ENCODE data around the gene EPN2.

Gene EPN2

GRCh38 chr17:19294443-19294842 lies 57.3 kb downstream of the EPN2 start:
- no peak for DNase-seq (ENCODE audit: low read depth)

DNA sequence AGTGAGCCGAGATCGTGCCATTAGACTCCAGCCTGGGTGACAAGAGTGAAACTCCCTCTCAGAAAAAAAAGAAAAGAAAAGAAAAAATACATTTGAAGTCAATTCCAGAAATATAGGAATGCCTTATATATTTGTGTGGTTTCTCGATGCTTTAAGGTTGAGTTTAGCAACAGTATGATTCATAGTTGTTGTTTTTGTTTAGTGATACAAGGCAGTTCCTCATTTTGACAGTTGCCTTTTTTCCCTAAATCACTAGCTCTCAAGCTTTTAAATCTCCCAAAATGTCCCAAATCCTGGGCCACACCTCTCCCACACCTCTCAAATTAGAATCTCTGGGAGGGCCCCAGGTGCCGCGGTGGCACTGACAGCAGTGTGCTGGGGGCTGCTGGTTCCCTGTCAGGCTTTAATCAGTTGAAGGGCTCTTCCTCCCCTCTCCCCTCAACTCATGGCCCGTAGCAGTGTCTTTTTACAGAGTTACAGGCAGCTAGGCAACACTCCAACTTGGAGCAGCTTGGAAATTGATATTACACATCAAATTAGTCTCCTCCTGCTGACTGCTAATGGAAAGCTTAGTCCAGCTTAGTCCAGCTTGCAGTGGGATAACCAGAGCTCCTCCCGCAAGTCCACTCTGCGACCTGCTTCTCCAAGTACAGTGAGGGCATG lies 58.4 kb downstream of the EPN2 start:
- no peak for DNase-seq (ENCODE audit: low read depth)

DNA sequence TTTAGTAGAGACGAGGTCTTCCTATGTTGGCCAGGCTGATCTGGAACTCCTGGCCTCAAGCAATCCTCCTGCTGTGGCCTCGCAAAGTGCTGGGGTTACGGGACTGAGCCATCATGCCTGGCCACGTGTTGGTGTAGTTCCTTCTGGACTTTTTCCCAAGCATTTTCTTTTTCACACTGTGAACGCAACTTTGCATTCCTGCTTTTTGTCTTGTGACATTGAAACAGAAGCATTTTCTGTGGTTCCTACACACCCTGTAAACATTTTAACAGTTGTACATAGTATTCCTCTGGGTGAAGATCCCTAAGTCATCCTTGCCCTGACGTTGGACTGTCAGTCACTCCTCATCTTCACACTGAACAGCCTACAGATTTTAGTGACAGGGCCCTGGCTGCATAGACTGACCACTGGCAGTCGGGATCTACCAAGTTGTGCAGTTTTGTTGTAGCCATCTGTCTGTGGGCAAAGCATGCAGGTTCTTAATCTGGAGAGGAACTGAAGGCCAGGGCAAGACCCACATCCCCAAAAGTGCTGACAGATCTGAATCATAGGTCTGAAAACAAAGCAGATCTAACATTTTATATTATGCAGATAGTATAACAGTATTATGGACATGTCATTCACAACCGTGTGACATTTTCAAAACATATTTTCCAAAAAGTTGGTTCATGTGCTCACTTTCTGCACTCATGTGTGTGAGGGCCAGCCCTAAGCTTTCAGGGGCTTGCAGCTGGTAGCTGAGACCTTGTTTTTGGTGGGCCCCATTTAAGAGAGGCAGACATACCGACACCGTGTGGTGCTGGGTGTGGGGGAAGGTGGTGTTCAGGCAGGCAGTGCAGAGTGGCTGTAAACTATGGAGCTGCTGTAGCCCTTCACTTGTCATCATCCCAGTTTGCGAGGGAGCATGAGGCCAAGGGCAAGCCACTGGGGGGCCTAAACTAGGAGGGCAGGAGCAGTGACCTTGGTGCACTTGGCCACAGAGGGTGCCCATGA lies 59.9 kb downstream of the EPN2 start:
- no peak for DNase-seq (ENCODE audit: low read depth)

GRCh38 chr17:19298569-19299213 lies 61.5 kb downstream of the EPN2 start:
- DNase-seq (ENCODE audit: low read depth), result no peak

DNA sequence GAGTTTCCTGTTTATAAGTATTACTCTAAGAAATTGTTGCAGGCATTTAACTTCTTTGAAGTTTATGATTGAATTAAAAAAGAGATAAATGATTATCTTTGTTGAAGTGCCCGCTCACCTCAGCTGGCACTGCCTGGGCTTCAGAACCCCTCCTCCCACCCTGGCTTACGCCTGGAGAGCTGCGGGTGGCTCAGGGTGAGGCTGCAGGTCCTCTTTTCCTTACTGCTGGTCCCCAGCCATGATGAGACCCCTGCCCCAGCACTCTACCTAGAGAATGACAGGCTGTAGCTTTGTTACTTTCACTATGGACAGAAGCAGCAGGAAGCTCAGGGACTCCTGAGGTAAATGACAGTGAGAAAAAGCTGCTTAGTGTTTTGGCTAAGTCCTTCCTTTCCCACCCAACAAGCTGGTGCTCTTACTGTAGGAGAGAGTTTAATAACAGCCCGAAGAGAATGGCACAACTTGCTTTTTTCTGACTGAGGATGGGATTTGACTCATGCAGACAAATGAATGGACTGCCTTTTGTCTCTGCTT lies 62.1 kb downstream of the EPN2 start:
- DNase-seq (ENCODE audit: low read depth), result no peak

- DNase-seq (ENCODE audit: low read depth), result no peak
Measured at GRCh38 chr17:19299866-19300265, 62.7 kb downstream of the EPN2 start.

GRCh38 chr17:19301274-19301951 lies 64.2 kb downstream of the EPN2 start:
- DNase-seq (ENCODE audit: low read depth), result no peak

DNA sequence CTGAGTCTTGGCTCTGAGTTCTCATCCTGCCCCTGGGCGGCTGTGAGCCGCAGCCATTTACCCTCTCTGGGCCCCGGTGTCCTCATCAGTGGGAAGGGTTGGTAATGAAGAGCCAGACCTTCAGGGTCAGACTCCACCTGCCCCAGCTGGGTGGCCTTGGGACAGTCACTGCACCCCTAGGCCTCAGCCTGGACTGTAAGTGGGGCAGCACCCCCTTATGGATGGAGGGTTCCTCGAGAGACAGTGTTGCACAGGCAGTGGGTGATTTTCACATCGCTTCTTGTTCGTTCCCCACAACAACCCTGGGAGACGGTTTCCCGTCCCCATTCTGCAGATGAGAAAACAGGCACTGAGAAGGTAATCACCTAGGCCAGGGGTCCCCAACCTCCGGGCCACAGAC lies 64.8 kb downstream of the EPN2 start:
- DNase-seq (ENCODE audit: low read depth), result no peak

DNA sequence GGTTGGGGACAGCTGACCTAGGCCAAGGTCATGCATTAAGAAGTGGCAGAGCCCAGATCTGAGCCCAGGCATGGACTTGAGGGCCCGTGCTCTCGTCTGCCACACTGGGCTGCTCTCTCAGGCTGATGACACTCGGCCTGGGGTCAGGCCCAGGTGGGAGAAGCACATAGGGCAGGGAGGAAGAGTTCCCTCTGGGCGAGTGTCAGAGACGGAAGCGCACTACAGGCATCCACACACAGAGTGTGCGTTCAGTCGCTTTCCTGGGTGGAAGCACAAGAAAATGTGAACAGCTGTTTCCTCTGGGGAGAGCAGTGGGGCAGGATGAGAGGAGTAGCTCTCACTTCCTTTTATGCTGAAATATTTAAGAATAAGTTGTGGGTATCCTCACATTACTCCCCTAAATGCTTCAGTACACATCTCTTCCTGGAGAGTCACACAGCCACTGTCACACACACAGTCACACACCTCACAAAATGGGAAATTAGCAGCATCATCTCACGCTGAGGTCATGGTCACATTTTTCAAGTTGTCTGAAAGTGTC lies 65.7 kb downstream of the EPN2 start:
- DNase-seq (ENCODE audit: low read depth), result no peak

GRCh38 chr17:19303367-19303776 lies 66.2 kb downstream of the EPN2 start:
- DNase-seq (ENCODE audit: low read depth), result no peak

GRCh38 chr17:19304209-19304608 lies 67.0 kb downstream of the EPN2 start:
- no peak for DNase-seq (ENCODE audit: low read depth)

- DNase-seq (ENCODE audit: low read depth), result no peak
Measured at GRCh38 chr17:19304751-19305150, 67.6 kb downstream of the EPN2 start.

- no peak for DNase-seq (ENCODE audit: low read depth)
Measured at GRCh38 chr17:19305256-19305655, 68.1 kb downstream of the EPN2 start.

DNA sequence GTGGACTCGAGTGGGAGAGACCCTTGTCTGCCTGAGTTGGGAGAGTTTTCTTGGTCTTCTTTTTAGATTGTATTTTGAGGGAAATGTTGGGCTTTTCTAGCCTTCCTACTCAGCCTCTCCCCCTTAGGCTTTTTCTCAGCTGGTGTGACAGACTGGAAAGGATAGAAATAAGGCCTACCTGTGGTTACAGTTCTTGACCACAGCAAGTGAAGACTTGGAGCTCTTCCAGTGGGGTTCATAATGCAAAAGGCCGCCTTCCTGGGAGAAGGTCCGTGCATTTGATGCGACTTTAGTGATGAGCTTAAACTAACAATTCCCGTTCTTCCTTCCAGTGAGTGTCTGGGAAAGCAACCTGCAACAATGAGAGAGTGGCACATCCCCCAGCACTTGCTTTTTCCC lies 68.6 kb downstream of the EPN2 start:
- DNase-seq (ENCODE audit: low read depth), result no peak

DNA sequence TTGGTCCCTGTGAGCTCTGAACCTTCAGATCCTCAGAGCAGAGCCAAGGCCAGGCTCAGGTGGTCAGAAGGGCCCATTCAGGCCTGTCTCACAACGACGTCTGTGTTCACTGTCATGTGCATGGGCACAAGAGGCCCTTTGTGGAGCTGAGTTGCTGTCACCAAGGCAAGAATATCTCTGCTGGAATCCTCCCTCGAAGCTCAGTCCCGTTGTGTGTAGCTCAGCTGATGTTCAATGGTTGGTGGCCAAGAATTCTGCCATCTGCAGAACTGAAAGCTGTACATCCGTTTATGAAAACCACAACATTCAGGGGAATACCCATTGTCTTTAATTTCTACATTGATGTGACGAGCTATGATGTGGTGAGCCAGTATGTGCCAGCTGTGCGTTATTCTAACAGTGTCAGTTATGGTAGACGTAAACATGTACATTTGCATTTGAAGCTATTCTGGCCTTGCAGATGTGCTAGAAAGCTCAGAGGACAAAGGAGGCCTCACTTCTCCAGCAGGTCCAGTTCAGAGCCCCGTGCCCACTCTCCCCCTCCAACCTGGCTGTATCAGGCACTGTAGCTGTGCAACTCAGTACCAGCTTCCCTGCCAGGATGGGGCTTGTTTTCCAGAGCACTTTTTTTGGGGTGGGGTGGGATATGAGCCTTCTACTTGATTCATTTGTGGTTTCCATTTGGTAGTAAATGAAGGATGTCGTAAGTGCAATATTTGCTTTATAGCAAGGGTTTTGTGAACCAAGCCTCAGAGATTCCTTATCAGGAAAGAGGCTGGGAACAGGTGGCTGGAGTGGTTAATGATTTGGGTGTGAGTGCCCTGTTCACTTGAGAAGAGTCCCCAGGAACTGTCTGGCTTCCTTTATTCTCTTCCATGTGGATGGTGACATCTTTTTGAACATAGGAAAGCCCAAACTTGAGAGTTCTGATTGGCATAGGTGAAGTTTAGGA lies 69.3 kb downstream of the EPN2 start:
- DNase-seq (ENCODE audit: low read depth), result no peak

GRCh38 chr17:19307521-19307920 lies 70.4 kb downstream of the EPN2 start:
- no peak for DNase-seq (ENCODE audit: low read depth)

GRCh38 chr17:19308398-19308797 lies 71.2 kb downstream of the EPN2 start:
- no peak for DNase-seq (ENCODE audit: low read depth)

DNA sequence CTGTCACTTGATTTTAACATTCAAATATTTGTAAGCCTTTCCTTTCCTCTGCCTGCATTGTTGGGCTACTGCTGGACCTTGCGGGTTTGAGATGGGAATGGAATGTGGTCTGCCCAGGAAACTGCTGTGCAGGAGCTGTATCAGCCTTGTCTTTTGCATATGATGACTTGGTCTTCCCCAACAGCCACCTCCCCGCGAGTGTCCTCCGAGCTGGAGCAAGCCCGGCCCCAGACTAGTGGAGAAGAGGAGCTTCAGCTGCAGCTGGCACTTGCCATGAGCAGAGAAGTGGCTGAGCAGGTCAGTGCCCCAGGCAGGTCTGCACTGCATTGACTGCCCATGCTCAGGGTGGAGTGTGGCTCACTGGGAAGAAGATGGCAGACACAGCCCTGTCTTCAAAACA lies 72.5 kb downstream of the EPN2 start:
- no peak for DNase-seq (ENCODE audit: low read depth)

- no peak for DNase-seq (ENCODE audit: low read depth)
Measured at GRCh38 chr17:19310151-19310550, 73.0 kb downstream of the EPN2 start.

GRCh38 chr17:19311016-19311415 lies 73.8 kb downstream of the EPN2 start:
- DNase-seq (ENCODE audit: low read depth), result no peak
